HepG2 (cell line): ENCODE data around the gene ACTN1. TPM values are rescaled to one million over a fixed set of nuclear protein-coding genes. Genes with fewer than 3 reads are reported as not detected.

Source experiments
- ARNT ChIP-seq: fragments of 450-650 bp; IDR thresholded peaks from 2 replicates; pipeline ENCODE4 v1.6.1; 2017
- ARNTL ChIP-seq: sonication (generic); formaldehyde crosslinking; IDR thresholded peaks from 2 replicates; pipeline ENCODE4 v1.4.0; 2020; ENCODE audit warnings: mild to moderate bottlenecking, missing genetic modification reagents
- CEBPG ChIP-seq: IDR thresholded peaks from 2 replicates; pipeline ENCODE4 v1.6.1; 2016
- EEA1 ChIP-seq: sonication (generic); formaldehyde crosslinking; IDR thresholded peaks from 2 replicates; pipeline ENCODE4 v1.5.1; 2020; ENCODE audit warnings: mild to moderate bottlenecking, missing genetic modification reagents, borderline replicate concordance
- EP300 ChIP-seq, 3 experiments: sonication (generic) in 1 of 3; formaldehyde crosslinking in 1 of 3; IDR thresholded peaks; 2 replicates each; pipeline versions ENCODE4 v1.5.1 to v1.6.1; 2011 to 2020; ENCODE audit warnings: low read depth in 2 of 3, low read length in 2 of 3, borderline replicate concordance in 1 of 3, improper control_type of control experiment in 1 of 3, mild to moderate bottlenecking in 1 of 3, missing genetic modification reagents in 1 of 3, moderate library complexity in 1 of 3
- HOXA3 ChIP-seq: sonication (generic); formaldehyde crosslinking; IDR thresholded peaks from 2 replicates; pipeline ENCODE4 v1.5.0; 2020; ENCODE audit warnings: missing genetic modification reagents
- HOXA7 ChIP-seq: sonication (generic); formaldehyde crosslinking; IDR thresholded peaks from 2 replicates; pipeline ENCODE4 v1.8.1; 2022; ENCODE audit warnings: mild to moderate bottlenecking, missing genetic modification reagents, moderate library complexity
- MED1 ChIP-seq: sonication (generic); formaldehyde crosslinking; IDR thresholded peaks from 2 replicates; pipeline ENCODE4 v1.4.0; 2020; ENCODE audit warnings: missing genetic modification reagents
- ZNF260 ChIP-seq: sonication (generic); formaldehyde crosslinking; IDR thresholded peaks from 2 replicates; pipeline ENCODE4 v1.4.0; 2020; ENCODE audit warnings: missing genetic modification reagents, low read depth, mild to moderate bottlenecking, borderline replicate concordance
- ZNF382 ChIP-seq: sonication (generic); formaldehyde crosslinking; IDR thresholded peaks from 2 replicates; pipeline ENCODE4 v1.5.0; 2020; ENCODE audit warnings: missing genetic modification reagents, mild to moderate bottlenecking, borderline replicate concordance
- ZNF678 ChIP-seq: sonication (generic); formaldehyde crosslinking; IDR thresholded peaks from 2 replicates; pipeline ENCODE4 v1.4.0; 2020; ENCODE audit warnings: mild to moderate bottlenecking, missing genetic modification reagents
- ZNF879 ChIP-seq: sonication (generic); formaldehyde crosslinking; IDR thresholded peaks from 2 replicates; pipeline ENCODE4 v1.8.1; 2023; ENCODE audit warnings: missing genetic modification reagents
- polyA plus RNA-seq, 8 experiments: library from polyadenylated mRNA; depleted of rRNA in 3 of 8; stranded (reverse) in 7 of 8; unstranded in 1 of 8; fragments of >200 nt; fragmentation: Illumina TruSeq in 4 of 8; extraction: Trizol in 4 of 8; gene quantifications; 2 replicates each; pipeline versions ENCODE4 v1.2.1 to v1.2.3, GENCODE V29; 2011 to 2016; ENCODE audit warnings: low read depth in 4 of 8, missing spikeins in 1 of 8, mixed read lengths in 1 of 8; ENCODE audit not compliant: insufficient read depth in 1 of 8
- total RNA-seq, 5 experiments: library from RNA; depleted of rRNA; stranded (reverse); fragments of >200 nt; fragmentation: Illumina TruSeq; extraction: Trizol; gene quantifications; 2 replicates each; pipeline ENCODE4 v1.2.3, GENCODE V29; 2016; ENCODE audit warnings: low read depth in 1 of 5
- TF ChIP-seq, protein P1 (sequence below): sonication (generic); formaldehyde crosslinking; IDR thresholded peaks from 2 replicates; pipeline ENCODE4 v1.5.1; 2020; ENCODE audit warnings: mild to moderate bottlenecking, missing genetic modification reagents, borderline replicate concordance
- TF ChIP-seq, protein P2 (sequence below): sonication (generic); formaldehyde crosslinking; IDR thresholded peaks from 2 replicates; pipeline ENCODE4 v1.4.0; 2020; ENCODE audit warnings: missing genetic modification reagents, borderline replicate concordance
- TF ChIP-seq, protein P3 (sequence below): sonication (generic); formaldehyde crosslinking; IDR thresholded peaks from 2 replicates; pipeline ENCODE4 v1.4.0; 2020; ENCODE audit warnings: missing genetic modification reagents, borderline replicate concordance
- TF ChIP-seq, protein P4 (sequence below): sonication (generic); formaldehyde crosslinking; IDR thresholded peaks from 2 replicates; pipeline ENCODE4 v1.5.0; 2020; ENCODE audit warnings: missing genetic modification reagents, mild to moderate bottlenecking, borderline replicate concordance

The ACTN1 gene
- total and polyA plus RNA-seq, 2 of the 13 experiments (the other 11 are each of a cell fraction or from before 2014, with no cell fraction given), result 58.6 to 162 TPM

DNA sequence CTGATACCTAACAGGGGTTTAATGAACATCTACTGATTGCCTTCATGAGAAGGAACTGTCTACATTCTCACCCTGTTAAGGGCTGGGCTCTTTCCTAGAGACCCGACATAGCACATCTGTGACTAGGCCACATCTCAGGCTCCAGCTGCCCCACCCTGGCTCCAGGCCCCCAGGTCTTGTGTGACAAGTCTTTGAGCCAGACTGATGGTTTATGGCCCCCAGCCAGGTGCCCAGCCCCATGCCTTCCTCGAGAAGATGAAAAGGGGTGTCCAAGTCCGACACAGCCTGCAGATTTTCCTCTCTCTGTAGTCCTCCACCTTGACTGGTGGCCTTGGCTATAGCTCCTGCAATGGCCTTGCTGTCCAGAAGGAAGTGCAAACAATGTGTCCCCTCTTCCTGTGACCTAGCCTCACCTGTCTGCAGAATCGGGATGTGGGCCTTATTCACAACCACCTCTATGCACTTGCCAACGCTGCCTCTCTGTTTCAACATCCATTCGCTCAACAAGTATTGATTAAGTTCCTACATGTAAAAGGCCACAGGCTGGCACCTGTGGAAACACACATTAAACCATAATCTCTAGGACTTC is 4.2 kb downstream of the ACTN1 start (continued):
- no peak for TF ChIP-seq ARNTL (CRISPR knock-in tag)
- TF ChIP-seq EEA1, result no peak
- no peak for TF ChIP-seq ARNT
- peak; percentile 13; the same call in 1 of the 2 replicates for TF ChIP-seq MED1 (CRISPR knock-in tag)
- TF ChIP-seq, protein P1, sequence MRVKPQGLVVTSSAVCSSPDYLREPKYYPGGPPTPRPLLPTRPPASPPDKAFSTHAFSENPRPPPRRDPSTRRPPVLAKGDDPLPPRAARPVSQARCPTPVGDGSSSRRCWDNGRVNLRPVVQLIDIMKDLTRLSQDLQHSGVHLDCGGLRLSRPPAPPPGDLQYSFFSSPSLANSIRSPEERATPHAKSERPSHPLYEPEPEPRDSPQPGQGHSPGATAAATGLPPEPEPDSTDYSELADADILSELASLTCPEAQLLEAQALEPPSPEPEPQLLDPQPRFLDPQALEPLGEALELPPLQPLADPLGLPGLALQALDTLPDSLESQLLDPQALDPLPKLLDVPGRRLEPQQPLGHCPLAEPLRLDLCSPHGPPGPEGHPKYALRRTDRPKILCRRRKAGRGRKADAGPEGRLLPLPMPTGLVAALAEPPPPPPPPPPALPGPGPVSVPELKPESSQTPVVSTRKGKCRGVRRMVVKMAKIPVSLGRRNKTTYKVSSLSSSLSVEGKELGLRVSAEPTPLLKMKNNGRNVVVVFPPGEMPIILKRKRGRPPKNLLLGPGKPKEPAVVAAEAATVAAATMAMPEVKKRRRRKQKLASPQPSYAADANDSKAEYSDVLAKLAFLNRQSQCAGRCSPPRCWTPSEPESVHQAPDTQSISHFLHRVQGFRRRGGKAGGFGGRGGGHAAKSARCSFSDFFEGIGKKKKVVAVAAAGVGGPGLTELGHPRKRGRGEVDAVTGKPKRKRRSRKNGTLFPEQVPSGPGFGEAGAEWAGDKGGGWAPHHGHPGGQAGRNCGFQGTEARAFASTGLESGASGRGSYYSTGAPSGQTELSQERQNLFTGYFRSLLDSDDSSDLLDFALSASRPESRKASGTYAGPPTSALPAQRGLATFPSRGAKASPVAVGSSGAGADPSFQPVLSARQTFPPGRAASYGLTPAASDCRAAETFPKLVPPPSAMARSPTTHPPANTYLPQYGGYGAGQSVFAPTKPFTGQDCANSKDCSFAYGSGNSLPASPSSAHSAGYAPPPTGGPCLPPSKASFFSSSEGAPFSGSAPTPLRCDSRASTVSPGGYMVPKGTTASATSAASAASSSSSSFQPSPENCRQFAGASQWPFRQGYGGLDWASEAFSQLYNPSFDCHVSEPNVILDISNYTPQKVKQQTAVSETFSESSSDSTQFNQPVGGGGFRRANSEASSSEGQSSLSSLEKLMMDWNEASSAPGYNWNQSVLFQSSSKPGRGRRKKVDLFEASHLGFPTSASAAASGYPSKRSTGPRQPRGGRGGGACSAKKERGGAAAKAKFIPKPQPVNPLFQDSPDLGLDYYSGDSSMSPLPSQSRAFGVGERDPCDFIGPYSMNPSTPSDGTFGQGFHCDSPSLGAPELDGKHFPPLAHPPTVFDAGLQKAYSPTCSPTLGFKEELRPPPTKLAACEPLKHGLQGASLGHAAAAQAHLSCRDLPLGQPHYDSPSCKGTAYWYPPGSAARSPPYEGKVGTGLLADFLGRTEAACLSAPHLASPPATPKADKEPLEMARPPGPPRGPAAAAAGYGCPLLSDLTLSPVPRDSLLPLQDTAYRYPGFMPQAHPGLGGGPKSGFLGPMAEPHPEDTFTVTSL (CRISPR knock-in tag), result no peak
- no peak for TF ChIP-seq ZNF260
- TF ChIP-seq, protein P2, sequence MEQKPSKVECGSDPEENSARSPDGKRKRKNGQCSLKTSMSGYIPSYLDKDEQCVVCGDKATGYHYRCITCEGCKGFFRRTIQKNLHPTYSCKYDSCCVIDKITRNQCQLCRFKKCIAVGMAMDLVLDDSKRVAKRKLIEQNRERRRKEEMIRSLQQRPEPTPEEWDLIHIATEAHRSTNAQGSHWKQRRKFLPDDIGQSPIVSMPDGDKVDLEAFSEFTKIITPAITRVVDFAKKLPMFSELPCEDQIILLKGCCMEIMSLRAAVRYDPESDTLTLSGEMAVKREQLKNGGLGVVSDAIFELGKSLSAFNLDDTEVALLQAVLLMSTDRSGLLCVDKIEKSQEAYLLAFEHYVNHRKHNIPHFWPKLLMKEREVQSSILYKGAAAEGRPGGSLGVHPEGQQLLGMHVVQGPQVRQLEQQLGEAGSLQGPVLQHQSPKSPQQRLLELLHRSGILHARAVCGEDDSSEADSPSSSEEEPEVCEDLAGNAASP (CRISPR knock-in tag), result peak; percentile 64; the same call in 1 of the 2 replicates
- TF ChIP-seq ZNF678 (CRISPR knock-in tag), result no peak
- TF ChIP-seq HOXA3, result no peak
- 0 out of 4 replicates have a peak, but pooled peaks of 1 of the 2 experiments have one; percentile 4 for TF ChIP-seq EP300 (IDR thresholded peaks at IDR 0.05; ENCODE audit: low read depth in 2 of 2, low read length in 2 of 2)
- TF ChIP-seq EP300 (CRISPR knock-in tag; IDR thresholded peaks at IDR 0.05; ENCODE audit: borderline replicate concordance), result no peak
- TF ChIP-seq, protein P3, sequence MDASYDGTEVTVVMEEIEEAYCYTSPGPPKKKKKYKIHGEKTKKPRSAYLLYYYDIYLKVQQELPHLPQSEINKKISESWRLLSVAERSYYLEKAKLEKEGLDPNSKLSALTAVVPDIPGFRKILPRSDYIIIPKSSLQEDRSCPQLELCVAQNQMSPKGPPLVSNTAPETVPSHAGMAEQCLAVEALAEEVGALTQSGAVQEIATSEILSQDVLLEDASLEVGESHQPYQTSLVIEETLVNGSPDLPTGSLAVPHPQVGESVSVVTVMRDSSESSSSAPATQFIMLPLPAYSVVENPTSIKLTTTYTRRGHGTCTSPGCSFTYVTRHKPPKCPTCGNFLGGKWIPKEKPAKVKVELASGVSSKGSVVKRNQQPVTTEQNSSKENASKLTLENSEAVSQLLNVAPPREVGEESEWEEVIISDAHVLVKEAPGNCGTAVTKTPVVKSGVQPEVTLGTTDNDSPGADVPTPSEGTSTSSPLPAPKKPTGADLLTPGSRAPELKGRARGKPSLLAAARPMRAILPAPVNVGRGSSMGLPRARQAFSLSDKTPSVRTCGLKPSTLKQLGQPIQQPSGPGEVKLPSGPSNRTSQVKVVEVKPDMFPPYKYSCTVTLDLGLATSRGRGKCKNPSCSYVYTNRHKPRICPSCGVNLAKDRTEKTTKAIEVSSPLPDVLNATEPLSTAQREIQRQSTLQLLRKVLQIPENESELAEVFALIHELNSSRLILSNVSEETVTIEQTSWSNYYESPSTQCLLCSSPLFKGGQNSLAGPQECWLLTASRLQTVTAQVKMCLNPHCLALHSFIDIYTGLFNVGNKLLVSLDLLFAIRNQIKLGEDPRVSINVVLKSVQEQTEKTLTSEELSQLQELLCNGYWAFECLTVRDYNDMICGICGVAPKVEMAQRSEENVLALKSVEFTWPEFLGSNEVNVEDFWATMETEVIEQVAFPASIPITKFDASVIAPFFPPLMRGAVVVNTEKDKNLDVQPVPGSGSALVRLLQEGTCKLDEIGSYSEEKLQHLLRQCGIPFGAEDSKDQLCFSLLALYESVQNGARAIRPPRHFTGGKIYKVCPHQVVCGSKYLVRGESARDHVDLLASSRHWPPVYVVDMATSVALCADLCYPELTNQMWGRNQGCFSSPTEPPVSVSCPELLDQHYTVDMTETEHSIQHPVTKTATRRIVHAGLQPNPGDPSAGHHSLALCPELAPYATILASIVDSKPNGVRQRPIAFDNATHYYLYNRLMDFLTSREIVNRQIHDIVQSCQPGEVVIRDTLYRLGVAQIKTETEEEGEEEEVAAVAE (CRISPR knock-in tag), result no peak; the same call in 1 of the 2 replicates
- 0 out of 2 replicates have a peak, but pooled peaks have one; percentile 11 for TF ChIP-seq CEBPG (CRISPR knock-in tag)
- no peak for TF ChIP-seq HOXA7 (CRISPR knock-in tag)
- TF ChIP-seq, protein P4, sequence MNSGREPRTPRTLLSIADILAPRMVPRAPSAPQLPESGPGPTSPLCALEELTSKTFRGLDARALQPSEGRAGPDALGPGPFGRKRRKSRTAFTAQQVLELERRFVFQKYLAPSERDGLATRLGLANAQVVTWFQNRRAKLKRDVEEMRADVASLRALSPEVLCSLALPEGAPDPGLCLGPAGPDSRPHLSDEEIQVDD, result no peak
- TF ChIP-seq ZNF879 (CRISPR knock-in tag), result no peak
- no peak for TF ChIP-seq ZNF382 (CRISPR knock-in tag)
